Mesenchymal stem cell (in vitro differentiated cells and primary cell): ENCODE results near the gene DDX47.
"Not testable (repeated sequence)": the region's sequence is repeated elsewhere in the genome, so short reads cannot be mapped to it uniquely, and the experiment has no call there.

Experiments used
- DNase-seq: peaks from one replicate; pipeline ENCODE4 v3.0.0-alpha.2; 2013
- H2AFZ ChIP-seq: one replicate; pipeline ENCODE4 v1.6.1; 2013; ENCODE audit warnings: low read depth, mild to moderate bottlenecking, control low read depth, inconsistent platforms, low read length, moderate library complexity
- H2AK5ac ChIP-seq: 2 replicates; pipeline ENCODE4 v1.6.1; 2013; ENCODE audit warnings: low read length, moderate library complexity, mild to moderate bottlenecking, inconsistent platforms; ENCODE audit not compliant: severe bottlenecking
- H2BK120ac ChIP-seq: one replicate; pipeline ENCODE4 v1.6.1; 2013; ENCODE audit warnings: low read depth, mild to moderate bottlenecking, inconsistent platforms, low read length, moderate library complexity
- H2BK12ac ChIP-seq, 2 experiments: one replicate each; pipeline ENCODE4 v1.6.1; 2013; ENCODE audit warnings: inconsistent platforms in 2 of 2, low read length in 2 of 2, mild to moderate bottlenecking in 2 of 2, moderate library complexity in 2 of 2, control low read depth in 1 of 2
- H2BK15ac ChIP-seq: one replicate; pipeline ENCODE4 v1.6.1; 2013; ENCODE audit warnings: mild to moderate bottlenecking, low read depth, inconsistent platforms; ENCODE audit not compliant: poor library complexity, severe bottlenecking
- H2BK5ac ChIP-seq: 2 replicates; pipeline ENCODE4 v1.6.1; 2013; ENCODE audit warnings: low read depth, mild to moderate bottlenecking, low read length, control low read depth, inconsistent platforms; ENCODE audit not compliant: poor library complexity, severe bottlenecking
- H3K14ac ChIP-seq, 2 experiments: one replicate each; pipeline ENCODE4 v1.6.1; 2013; ENCODE audit warnings: inconsistent platforms in 2 of 2, low read length in 2 of 2, control low read depth in 1 of 2, mild to moderate bottlenecking in 1 of 2, moderate library complexity in 1 of 2
- H3K18ac ChIP-seq, 2 experiments: one replicate each; pipeline ENCODE4 v1.6.1; 2013; ENCODE audit warnings: inconsistent platforms in 2 of 2, low read length in 2 of 2, control low read depth in 1 of 2, low read depth in 1 of 2, mild to moderate bottlenecking in 1 of 2
- H3K23ac ChIP-seq, 2 experiments: one replicate each; pipeline ENCODE4 v1.6.1; 2013; ENCODE audit warnings: inconsistent platforms in 2 of 2, low read length in 2 of 2, mild to moderate bottlenecking in 2 of 2, moderate library complexity in 2 of 2, control low read depth in 1 of 2
- H3K27ac ChIP-seq: 2 replicates; pipeline ENCODE4 v1.5.1; 2013; ENCODE audit warnings: mild to moderate bottlenecking, moderate library complexity, low read length, control low read depth, inconsistent platforms; ENCODE audit not compliant: poor library complexity, severe bottlenecking
- H3K27me3 ChIP-seq, 2 experiments: 2 replicates each; pipeline versions ENCODE4 v1.6.1 to v1.7.0; 2013; ENCODE audit warnings: low read length in 2 of 2, mild to moderate bottlenecking in 2 of 2, moderate library complexity in 2 of 2, control low read depth in 1 of 2, inconsistent platforms in 1 of 2; ENCODE audit not compliant: control insufficient read depth in 1 of 2, insufficient read depth in 1 of 2
- H3K36me3 ChIP-seq, 2 experiments: 2 replicates each; pipeline versions ENCODE4 v1.6.1 to v1.7.0; 2013; ENCODE audit warnings: low read length in 2 of 2, control low read depth in 1 of 2, inconsistent platforms in 1 of 2, low read depth in 1 of 2, mild to moderate bottlenecking in 1 of 2; ENCODE audit not compliant: insufficient read depth in 2 of 2, control insufficient read depth in 1 of 2
- H3K4ac ChIP-seq, 2 experiments: one replicate each; pipeline ENCODE4 v1.6.1; 2013; ENCODE audit warnings: inconsistent platforms in 2 of 2, low read length in 2 of 2, mild to moderate bottlenecking in 2 of 2, moderate library complexity in 2 of 2, control low read depth in 1 of 2, low read depth in 1 of 2
- H3K4me1 ChIP-seq: 2 replicates; pipeline ENCODE4 v1.6.1; 2013; ENCODE audit warnings: low read depth, low read length, control low read depth; ENCODE audit not compliant: control insufficient read depth, insufficient read depth
- H3K4me2 ChIP-seq: 2 replicates; pipeline ENCODE4 v1.6.1; 2013; ENCODE audit warnings: low read length, mild to moderate bottlenecking, inconsistent platforms; ENCODE audit not compliant: poor library complexity, severe bottlenecking
- H3K4me3 ChIP-seq, 2 experiments: 2 replicates each; pipeline versions ENCODE4 v1.5.1 to v1.7.0; 2013; ENCODE audit warnings: low read length in 2 of 2, mild to moderate bottlenecking in 2 of 2, control low read depth in 1 of 2, low read depth in 1 of 2; ENCODE audit not compliant: insufficient read depth in 1 of 2
- H3K79me1 ChIP-seq: replicated peaks from 2 replicates; pipeline ENCODE4 v1.6.1; 2013; ENCODE audit warnings: mild to moderate bottlenecking, control low read depth, low read length, inconsistent platforms; ENCODE audit not compliant: poor library complexity, severe bottlenecking
- H3K9ac ChIP-seq: 2 replicates; pipeline ENCODE4 v1.7.0; 2013; ENCODE audit warnings: mild to moderate bottlenecking, low read length, moderate library complexity
- H3K9me3 ChIP-seq: 2 replicates; pipeline ENCODE4 v1.7.0; 2013; ENCODE audit warnings: mild to moderate bottlenecking, low read length; ENCODE audit not compliant: control insufficient read depth
- H4K8ac ChIP-seq: one replicate; pipeline ENCODE4 v1.6.1; 2013; ENCODE audit warnings: inconsistent platforms, mild to moderate bottlenecking, low read length, moderate library complexity
- H4K91ac ChIP-seq: one replicate; pipeline ENCODE4 v1.6.1; 2013; ENCODE audit warnings: mild to moderate bottlenecking, low read length, inconsistent platforms
- WGBS: methylation state at CpG from one replicate; pipeline ENCODE4 v1.1.7; 2013; ENCODE audit warnings: mixed read lengths; 5-methylcytosine and 5-hydroxymethylcytosine counted together

The DDX47 gene

DNA sequence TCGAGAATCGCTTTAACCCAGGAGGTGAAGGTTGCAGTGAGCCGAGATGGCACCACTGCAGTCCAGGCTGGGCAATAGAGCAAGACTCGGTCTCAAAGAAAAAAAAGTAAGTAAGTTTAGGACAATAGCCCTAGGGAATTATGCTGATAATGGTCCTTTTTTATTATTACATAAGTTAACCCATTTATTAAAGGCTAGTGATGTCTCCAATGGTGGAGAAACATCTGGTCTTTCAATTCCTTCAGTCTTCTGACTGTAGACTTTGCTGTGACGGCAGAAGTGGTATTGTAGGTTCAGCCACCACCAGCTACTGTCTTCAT is 27.4 kb downstream of the DDX47 start:
- no peak overlapping the region for H3K27ac ChIP-seq
- H3K4me1 ChIP-seq, result peaks cover 15% of the 10 kb centered on the region
- no peak overlapping the region for H3K9ac ChIP-seq
- 96% methylated on average over 4 of the region's 5 CpGs for WGBS
- no peak overlapping the region for H2BK5ac ChIP-seq
- no peak overlapping the region for H3K4me2 ChIP-seq
- peak overlapping the region in 1 of 2 experiments; percentile 81 for H3K18ac ChIP-seq
- H2BK12ac ChIP-seq, result peak overlapping the region in 1 of 2 experiments; percentile 63
- no peak overlapping the region for H2BK15ac ChIP-seq
- no peak overlapping the region for H3K14ac ChIP-seq
- no peak for DNase-seq
- no peak overlapping the region for H3K4me3 ChIP-seq
- no peaks in the 10 kb centered on the region for H3K9me3 ChIP-seq
- H3K36me3 ChIP-seq, result peaks cover 2% of the 10 kb centered on the region in 2 experiments
- H2BK120ac ChIP-seq, result peak overlapping the region; percentile 55
- H4K91ac ChIP-seq, result peak overlapping the region; percentile 55
- no peak overlapping the region for H4K8ac ChIP-seq
- peak overlapping the region; percentile 70 for H2AK5ac ChIP-seq
- H3K23ac ChIP-seq, result no peak overlapping the region
- H3K79me1 ChIP-seq, result peaks cover 3% of the 10 kb centered on the region
- peak overlapping the region in 1 of 2 experiments; percentile 49 for H3K4ac ChIP-seq
- H3K27me3 ChIP-seq, result no peaks in the 10 kb centered on the region
- H2AFZ ChIP-seq, result no peak overlapping the region

DNA sequence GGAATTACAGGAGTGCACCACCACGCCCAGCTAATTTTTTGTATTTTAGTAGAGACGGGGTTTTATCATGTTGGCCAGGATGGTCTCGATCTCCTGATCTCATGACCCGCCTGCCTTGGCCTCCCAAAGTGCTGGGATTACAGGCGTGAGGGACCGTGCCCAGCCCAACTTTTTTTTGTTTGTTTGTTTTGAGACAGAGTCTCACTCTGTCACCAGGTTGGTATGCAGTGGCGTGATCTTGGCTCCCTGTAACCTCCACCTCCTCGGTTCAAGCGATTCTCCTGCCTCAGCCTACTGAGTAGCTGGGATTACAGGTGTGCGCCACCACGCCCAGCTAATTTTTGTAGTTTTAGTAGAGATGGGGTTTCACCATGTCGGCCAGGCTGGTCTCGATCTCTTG is 28.3 kb downstream of the DDX47 start:
- not testable (repeated sequence) for H2BK5ac ChIP-seq, H3K9me3 ChIP-seq, H3K9ac ChIP-seq, H3K27ac ChIP-seq, H3K23ac ChIP-seq, H2AFZ ChIP-seq, H3K4ac ChIP-seq, H2AK5ac ChIP-seq, H3K79me1 ChIP-seq, H3K4me2 ChIP-seq, DNase-seq, H4K8ac ChIP-seq, H3K4me3 ChIP-seq, H2BK120ac ChIP-seq, H3K18ac ChIP-seq, H3K14ac ChIP-seq, H3K36me3 ChIP-seq, H3K27me3 ChIP-seq, H4K91ac ChIP-seq, H2BK15ac ChIP-seq
- WGBS, result 72% methylated on average over 11 of the region's 13 CpGs
- Histone ChIP-seq H3K4me1 (peaks cover 13% of the 10 kb centered on the region), H2BK12ac (peak overlapping the region in 1 of 2 experiments; percentile 52)

DNA sequence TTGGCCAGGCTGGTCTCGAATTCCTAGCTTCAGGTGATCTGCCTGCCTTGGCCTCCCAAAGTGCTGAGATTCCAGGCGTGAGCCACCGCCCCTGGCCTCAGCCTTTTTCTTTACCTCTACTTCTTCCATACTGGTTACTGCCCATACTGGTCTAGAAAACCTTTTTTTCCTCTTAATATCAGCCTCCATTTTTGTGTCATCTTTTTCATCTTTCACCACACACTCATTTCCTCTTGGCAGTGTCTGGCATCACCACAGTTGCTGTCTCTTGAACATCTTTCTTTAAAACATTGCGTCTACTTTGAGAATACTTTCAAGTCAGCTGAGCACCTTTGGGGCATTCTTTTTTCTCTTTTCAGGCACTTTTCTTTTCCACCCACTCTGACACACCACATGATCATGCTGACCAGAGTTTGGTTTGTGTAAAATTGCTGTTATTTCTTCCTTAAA is 32.7 kb downstream of the DDX47 start:
- no peaks in the 10 kb centered on the region for H3K4me1 ChIP-seq
- no peak overlapping the region for H3K14ac ChIP-seq
- H3K79me1 ChIP-seq, result no peaks in the 10 kb centered on the region
- H3K27me3 ChIP-seq, result no peaks in the 10 kb centered on the region
- H3K23ac ChIP-seq, result no peak overlapping the region
- WGBS, result 100% methylated on average over 4 of the region's 4 CpGs
- H2AK5ac ChIP-seq, result no peak overlapping the region
- no peak overlapping the region for H3K27ac ChIP-seq
- H3K36me3 ChIP-seq, result no peaks in the 10 kb centered on the region
- no peaks in the 10 kb centered on the region for H3K9me3 ChIP-seq
- H3K9ac ChIP-seq, result no peak overlapping the region
- H2AFZ ChIP-seq, result no peak overlapping the region
- H4K91ac ChIP-seq, result no peak overlapping the region
- DNase-seq, result no peak
- no peak overlapping the region for H3K18ac ChIP-seq
- no peak overlapping the region for H4K8ac ChIP-seq
- no peak overlapping the region for H2BK12ac ChIP-seq
- H2BK5ac ChIP-seq, result no peak overlapping the region
- no peak overlapping the region for H3K4me2 ChIP-seq
- no peak overlapping the region for H3K4me3 ChIP-seq
- no peak overlapping the region for H2BK15ac ChIP-seq
- H2BK120ac ChIP-seq, result no peak overlapping the region
- H3K4ac ChIP-seq, result no peak overlapping the region

DNA sequence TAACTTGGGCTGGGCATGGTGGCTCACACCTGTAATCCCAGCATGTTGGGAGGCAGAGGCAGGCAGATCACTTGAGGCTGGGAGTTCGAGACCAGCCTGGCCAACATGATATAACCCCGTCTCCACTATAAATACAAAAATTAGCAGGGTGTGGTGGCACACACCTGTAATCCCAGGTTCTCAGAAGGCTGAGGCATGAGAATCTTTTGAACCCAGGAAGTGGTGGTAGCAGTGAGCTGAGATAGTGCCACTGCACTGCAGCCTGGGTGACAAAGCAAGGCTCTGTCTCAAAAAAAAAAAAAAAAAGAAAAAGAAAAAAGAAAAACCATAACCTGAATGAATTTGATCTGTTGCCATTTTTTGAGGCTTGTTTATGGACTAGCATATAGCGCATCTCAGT is 33.6 kb downstream of the DDX47 start:
- not testable (repeated sequence) for H2AK5ac ChIP-seq, H3K23ac ChIP-seq, H3K9me3 ChIP-seq, H2BK120ac ChIP-seq, H3K14ac ChIP-seq, DNase-seq, H2AFZ ChIP-seq, H2BK15ac ChIP-seq, H3K27me3 ChIP-seq, H2BK5ac ChIP-seq, H3K4me3 ChIP-seq, H3K4ac ChIP-seq, H4K91ac ChIP-seq, H3K27ac ChIP-seq, H3K36me3 ChIP-seq, H3K9ac ChIP-seq, H2BK12ac ChIP-seq, H4K8ac ChIP-seq, H3K4me1 ChIP-seq, H3K79me1 ChIP-seq, H3K4me2 ChIP-seq, H3K18ac ChIP-seq
- WGBS, result 86% methylated on average over 2 of the region's 3 CpGs
